ENCODE results near the gene SEMA4D. TPM values are rescaled to one million over a fixed set of nuclear protein-coding genes. Genes with fewer than 3 reads are reported as not detected.

SEMA4D gene
- polyA plus RNA-seq, 1 donor from 2014 or later: 34.0 TPM

- Histone ChIP-seq H3K9me2 (ENCODE audit: insufficient read depth, low read length) (no peaks in the 10 kb centered on the region), H3K27me3 (ENCODE audit: insufficient read depth, low read depth, low read length) (no peaks in the 10 kb centered on the region), H3K9ac (ENCODE audit: low read length) (peak overlapping the region; percentile 77), H3K9me3 (ENCODE audit: low read length) (no peaks in the 10 kb centered on the region), H3K4me3 (ENCODE audit: low read length) (peak overlapping the region; percentile 54), H3K79me2 (replicated peaks; ENCODE audit: insufficient read depth, low read length) (peaks cover 31% of the 10 kb centered on the region), H3K27ac (ENCODE audit: low read length) (peak overlapping the region; percentile 99), H2AFZ (ENCODE audit: low read depth, low read length) (no peak overlapping the region), H4K20me1 (ENCODE audit: insufficient read depth) (no peaks in the 10 kb centered on the region), H3F3A (ENCODE audit: insufficient read depth, low read length, poor library complexity, severe bottlenecking) (peaks cover 21% of the 10 kb centered on the region), H3K36me3 (ENCODE audit: insufficient read depth, low read length) (no peaks in the 10 kb centered on the region), H3K4me2 (ENCODE audit: low read length) (peak overlapping the region; percentile 73)
- TF ChIP-seq TAF1 (IDR thresholded peaks at IDR 0.05; ENCODE audit: low read depth) (no peak), CTCF (IDR thresholded peaks at IDR 0.05; ENCODE audit: poor library complexity, severe bottlenecking) (no peak), EZH2 (IDR thresholded peaks at IDR 0.05; ENCODE audit: borderline replicate concordance, insufficient read depth, low read length, poor library complexity, severe bottlenecking) (no peak), MXI1 (conservative IDR thresholded peaks at IDR 0.05; ENCODE audit: poor library complexity, severe bottlenecking) (no peak), REST (IDR thresholded peaks at IDR 0.05; ENCODE audit: borderline replicate concordance) (no peak), RAD21 (conservative IDR thresholded peaks at IDR 0.05) (no peak), SMC3 (conservative IDR thresholded peaks at IDR 0.05; ENCODE audit: poor library complexity) (no peak)
Observed at GRCh38 chr9:89412541-89412940, 85.4 kb downstream of the SEMA4D start.

GRCh38 chr9:89411759-89412158 lies 86.2 kb downstream of the SEMA4D start:
- Histone ChIP-seq H4K20me1 (ENCODE audit: insufficient read depth) (no peaks in the 10 kb centered on the region), H3K36me3 (ENCODE audit: insufficient read depth, low read length) (no peaks in the 10 kb centered on the region), H3K9ac (ENCODE audit: low read length) (peak overlapping the region; percentile 77), H3K9me2 (ENCODE audit: insufficient read depth, low read length) (no peaks in the 10 kb centered on the region), H3K4me2 (ENCODE audit: low read length) (peak overlapping the region; percentile 73), H3K27me3 (ENCODE audit: insufficient read depth, low read depth, low read length) (no peaks in the 10 kb centered on the region), H3K79me2 (replicated peaks; ENCODE audit: insufficient read depth, low read length) (peaks cover 31% of the 10 kb centered on the region), H3K4me3 (ENCODE audit: low read length) (peak overlapping the region; percentile 54), H3F3A (ENCODE audit: insufficient read depth, low read length, poor library complexity, severe bottlenecking) (peaks cover 21% of the 10 kb centered on the region), H2AFZ (ENCODE audit: low read depth, low read length) (no peak overlapping the region), H3K27ac (ENCODE audit: low read length) (peak overlapping the region; percentile 99), H3K9me3 (ENCODE audit: low read length) (no peaks in the 10 kb centered on the region)
- TF ChIP-seq RAD21 (conservative IDR thresholded peaks at IDR 0.05) (no peak), TAF1 (IDR thresholded peaks at IDR 0.05; ENCODE audit: low read depth) (no peak), SMC3 (conservative IDR thresholded peaks at IDR 0.05; ENCODE audit: poor library complexity) (no peak), REST (IDR thresholded peaks at IDR 0.05; ENCODE audit: borderline replicate concordance) (no peak), MXI1 (conservative IDR thresholded peaks at IDR 0.05; ENCODE audit: poor library complexity, severe bottlenecking) (no peak), CTCF (IDR thresholded peaks at IDR 0.05; ENCODE audit: poor library complexity, severe bottlenecking) (no peak), POLR2AphosphoS5 (IDR thresholded peaks at IDR 0.05) (no peak), EP300 (conservative IDR thresholded peaks at IDR 0.05; ENCODE audit: poor library complexity, severe bottlenecking) (no peak), EZH2 (IDR thresholded peaks at IDR 0.05; ENCODE audit: borderline replicate concordance, insufficient read depth, low read length, poor library complexity, severe bottlenecking) (no peak)
